ENCODE data around the gene CNOT3.

Gene CNOT3

DNA sequence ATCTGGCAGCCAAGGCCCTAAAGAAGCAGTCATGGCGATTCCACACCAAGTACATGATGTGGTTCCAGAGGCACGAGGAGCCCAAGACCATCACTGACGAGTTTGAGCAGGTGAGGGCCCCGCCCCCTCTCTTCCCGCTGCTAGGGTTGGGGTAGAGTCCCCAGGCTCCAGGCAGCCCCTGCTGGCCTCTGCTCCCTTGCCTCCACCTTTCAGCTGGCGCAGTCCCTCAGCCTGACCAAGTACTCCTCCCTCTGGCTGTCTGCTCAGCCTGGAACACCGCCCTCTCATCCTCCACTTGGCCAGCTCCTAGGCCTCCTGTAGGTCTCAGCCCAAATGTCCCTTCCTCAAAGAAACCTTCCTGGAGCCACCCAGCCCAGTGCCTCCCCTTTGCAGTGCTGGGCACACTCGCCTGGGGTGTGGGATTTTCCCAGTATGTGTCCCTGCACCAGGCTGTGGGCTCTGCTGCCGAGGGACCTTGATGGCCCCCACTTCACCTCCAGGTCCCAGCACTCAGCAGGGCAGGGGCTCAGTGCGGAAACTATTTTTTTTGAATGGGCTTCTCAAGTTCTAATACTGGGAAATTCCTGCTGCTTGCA is 16.3 kb downstream of the CNOT3 start:
- no peak for ATAC-seq

DNA sequence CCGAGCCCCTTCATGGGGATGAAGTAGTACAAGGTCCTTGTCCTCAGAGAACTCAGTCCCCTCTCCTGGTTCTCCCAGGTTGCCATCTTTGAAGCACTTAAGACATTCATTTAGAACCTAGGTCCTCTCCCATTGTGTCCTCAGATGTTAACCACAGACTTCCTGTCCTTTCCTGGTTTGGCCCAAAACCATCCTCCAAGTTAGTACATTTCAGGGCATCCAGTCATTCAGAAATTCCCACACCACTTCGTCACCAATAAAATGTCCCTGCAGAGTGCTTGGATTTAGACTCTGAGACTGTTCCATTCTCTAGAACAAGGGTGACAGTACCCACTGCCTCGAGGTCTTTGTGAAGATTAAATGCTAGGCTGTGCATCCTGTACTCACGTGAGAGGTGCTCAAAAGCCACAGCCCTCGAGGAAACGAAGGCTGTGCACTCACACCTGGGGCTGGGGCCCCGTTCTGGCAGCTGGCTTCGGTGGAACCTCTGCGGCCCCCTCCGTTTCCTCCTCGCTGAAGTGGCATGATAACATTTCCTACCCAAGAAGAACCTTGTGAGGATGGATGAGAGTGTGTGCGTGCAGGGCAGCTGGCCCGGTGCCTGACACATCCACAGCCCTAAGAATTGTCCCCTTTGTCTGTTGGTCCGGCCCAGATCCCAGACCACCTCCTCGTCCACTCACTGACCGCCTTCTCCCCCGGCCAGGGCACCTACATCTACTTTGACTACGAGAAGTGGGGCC is 17.2 kb downstream of the CNOT3 start:
- TF ChIP-seq, protein P1, sequence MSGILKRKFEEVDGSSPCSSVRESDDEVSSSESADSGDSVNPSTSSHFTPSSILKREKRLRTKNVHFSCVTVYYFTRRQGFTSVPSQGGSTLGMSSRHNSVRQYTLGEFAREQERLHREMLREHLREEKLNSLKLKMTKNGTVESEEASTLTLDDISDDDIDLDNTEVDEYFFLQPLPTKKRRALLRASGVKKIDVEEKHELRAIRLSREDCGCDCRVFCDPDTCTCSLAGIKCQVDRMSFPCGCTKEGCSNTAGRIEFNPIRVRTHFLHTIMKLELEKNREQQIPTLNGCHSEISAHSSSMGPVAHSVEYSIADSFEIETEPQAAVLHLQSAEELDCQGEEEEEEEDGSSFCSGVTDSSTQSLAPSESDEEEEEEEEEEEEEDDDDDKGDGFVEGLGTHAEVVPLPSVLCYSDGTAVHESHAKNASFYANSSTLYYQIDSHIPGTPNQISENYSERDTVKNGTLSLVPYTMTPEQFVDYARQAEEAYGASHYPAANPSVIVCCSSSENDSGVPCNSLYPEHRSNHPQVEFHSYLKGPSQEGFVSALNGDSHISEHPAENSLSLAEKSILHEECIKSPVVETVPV (CRISPR knock-in tag; IDR thresholded peaks at IDR 0.05) = no peak
- TF ChIP-seq ZFP30 (CRISPR knock-in tag; IDR thresholded peaks at IDR 0.05) (no peak), BACH2 (CRISPR knock-in tag; IDR thresholded peaks at IDR 0.05; ENCODE audit: borderline replicate concordance) (no peak)
- no peak for ATAC-seq

More for the DNA sequence above, 16.3 kb downstream of the CNOT3 start:
- TF ChIP-seq ZNF70 (CRISPR knock-in tag; IDR thresholded peaks at IDR 0.05) = no peak
- TF ChIP-seq RARB (CRISPR knock-in tag; IDR thresholded peaks at IDR 0.05) = no peak
- TF ChIP-seq ZFP30 (CRISPR knock-in tag; IDR thresholded peaks at IDR 0.05) = no peak
- no peak for TF ChIP-seq CSDC2 (CRISPR knock-in tag; IDR thresholded peaks at IDR 0.05)
- TF ChIP-seq, protein P2, sequence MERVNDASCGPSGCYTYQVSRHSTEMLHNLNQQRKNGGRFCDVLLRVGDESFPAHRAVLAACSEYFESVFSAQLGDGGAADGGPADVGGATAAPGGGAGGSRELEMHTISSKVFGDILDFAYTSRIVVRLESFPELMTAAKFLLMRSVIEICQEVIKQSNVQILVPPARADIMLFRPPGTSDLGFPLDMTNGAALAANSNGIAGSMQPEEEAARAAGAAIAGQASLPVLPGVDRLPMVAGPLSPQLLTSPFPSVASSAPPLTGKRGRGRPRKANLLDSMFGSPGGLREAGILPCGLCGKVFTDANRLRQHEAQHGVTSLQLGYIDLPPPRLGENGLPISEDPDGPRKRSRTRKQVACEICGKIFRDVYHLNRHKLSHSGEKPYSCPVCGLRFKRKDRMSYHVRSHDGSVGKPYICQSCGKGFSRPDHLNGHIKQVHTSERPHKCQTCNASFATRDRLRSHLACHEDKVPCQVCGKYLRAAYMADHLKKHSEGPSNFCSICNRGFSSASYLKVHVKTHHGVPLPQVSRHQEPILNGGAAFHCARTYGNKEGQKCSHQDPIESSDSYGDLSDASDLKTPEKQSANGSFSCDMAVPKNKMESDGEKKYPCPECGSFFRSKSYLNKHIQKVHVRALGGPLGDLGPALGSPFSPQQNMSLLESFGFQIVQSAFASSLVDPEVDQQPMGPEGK (CRISPR knock-in tag; IDR thresholded peaks at IDR 0.05; ENCODE audit: borderline replicate concordance) = no peak
- TF ChIP-seq, protein P3, sequence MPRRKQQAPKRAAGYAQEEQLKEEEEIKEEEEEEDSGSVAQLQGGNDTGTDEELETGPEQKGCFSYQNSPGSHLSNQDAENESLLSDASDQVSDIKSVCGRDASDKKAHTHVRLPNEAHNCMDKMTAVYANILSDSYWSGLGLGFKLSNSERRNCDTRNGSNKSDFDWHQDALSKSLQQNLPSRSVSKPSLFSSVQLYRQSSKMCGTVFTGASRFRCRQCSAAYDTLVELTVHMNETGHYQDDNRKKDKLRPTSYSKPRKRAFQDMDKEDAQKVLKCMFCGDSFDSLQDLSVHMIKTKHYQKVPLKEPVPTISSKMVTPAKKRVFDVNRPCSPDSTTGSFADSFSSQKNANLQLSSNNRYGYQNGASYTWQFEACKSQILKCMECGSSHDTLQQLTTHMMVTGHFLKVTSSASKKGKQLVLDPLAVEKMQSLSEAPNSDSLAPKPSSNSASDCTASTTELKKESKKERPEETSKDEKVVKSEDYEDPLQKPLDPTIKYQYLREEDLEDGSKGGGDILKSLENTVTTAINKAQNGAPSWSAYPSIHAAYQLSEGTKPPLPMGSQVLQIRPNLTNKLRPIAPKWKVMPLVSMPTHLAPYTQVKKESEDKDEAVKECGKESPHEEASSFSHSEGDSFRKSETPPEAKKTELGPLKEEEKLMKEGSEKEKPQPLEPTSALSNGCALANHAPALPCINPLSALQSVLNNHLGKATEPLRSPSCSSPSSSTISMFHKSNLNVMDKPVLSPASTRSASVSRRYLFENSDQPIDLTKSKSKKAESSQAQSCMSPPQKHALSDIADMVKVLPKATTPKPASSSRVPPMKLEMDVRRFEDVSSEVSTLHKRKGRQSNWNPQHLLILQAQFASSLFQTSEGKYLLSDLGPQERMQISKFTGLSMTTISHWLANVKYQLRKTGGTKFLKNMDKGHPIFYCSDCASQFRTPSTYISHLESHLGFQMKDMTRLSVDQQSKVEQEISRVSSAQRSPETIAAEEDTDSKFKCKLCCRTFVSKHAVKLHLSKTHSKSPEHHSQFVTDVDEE (CRISPR knock-in tag; IDR thresholded peaks at IDR 0.05) = no peak

DNA sequence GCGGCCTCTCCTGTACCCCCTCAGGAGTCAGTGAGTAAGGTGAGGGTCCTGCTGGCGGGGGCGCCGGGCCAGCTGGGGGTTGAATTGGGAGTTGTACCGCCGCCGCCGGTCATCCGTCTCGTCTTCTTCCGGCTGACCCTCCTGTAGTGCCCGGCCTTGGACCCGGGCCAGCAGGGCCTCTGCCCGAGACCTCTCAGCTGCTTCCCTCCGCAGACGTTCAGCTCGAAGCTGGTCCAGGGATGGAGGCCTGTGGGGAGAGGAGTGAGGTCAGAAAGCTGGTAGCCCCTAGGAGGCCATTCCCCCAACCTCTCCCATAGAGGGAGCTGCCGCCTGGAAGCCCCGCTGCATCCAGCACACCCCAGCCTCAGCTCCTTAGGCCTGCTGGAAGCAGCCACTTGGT is 18.1 kb downstream of the CNOT3 start:
- ATAC-seq = no peak
- TF ChIP-seq RARB (CRISPR knock-in tag; IDR thresholded peaks at IDR 0.05) = no peak

DNA sequence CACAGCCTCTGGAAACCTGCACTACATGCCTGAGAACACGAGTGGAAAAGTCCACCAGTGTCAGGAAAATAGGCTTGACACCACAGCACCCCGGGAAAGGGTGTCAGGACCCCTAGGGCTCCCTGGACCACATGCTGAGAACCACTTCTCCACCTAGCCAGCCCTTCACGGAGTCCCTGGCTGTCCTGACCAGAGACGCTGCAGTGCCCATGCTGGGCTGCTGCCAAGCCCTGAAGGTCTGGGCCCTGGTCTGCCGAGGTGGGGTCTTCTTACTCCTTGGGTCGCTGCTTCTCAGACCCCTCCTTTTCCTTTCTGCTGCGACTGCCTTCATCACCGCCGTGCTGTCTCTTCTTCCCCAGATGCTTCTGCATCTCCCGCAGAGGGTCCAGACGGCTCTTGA is 18.9 kb downstream of the CNOT3 start:
- TF ChIP-seq, protein P1 (CRISPR knock-in tag; IDR thresholded peaks at IDR 0.05) = no peak
- TF ChIP-seq RARB (CRISPR knock-in tag; IDR thresholded peaks at IDR 0.05) (no peak), ZNF8 (CRISPR knock-in tag; IDR thresholded peaks at IDR 0.05) (no peak), CSDC2 (CRISPR knock-in tag; IDR thresholded peaks at IDR 0.05) (no peak), PPARA (CRISPR knock-in tag; IDR thresholded peaks at IDR 0.05; ENCODE audit: borderline replicate concordance) (no peak), TCF4 (CRISPR knock-in tag; IDR thresholded peaks at IDR 0.05; ENCODE audit: borderline replicate concordance) (no peak), GLIS3 (CRISPR knock-in tag; IDR thresholded peaks at IDR 0.05) (no peak), SNAI2 (CRISPR knock-in tag; IDR thresholded peaks at IDR 0.05) (no peak), ESRRG (CRISPR knock-in tag; IDR thresholded peaks at IDR 0.05) (no peak), TOX (CRISPR knock-in tag; IDR thresholded peaks at IDR 0.05; ENCODE audit: borderline replicate concordance) (no peak), ISL1 (CRISPR knock-in tag; IDR thresholded peaks at IDR 0.05) (no peak)
- TF ChIP-seq, protein P4, sequence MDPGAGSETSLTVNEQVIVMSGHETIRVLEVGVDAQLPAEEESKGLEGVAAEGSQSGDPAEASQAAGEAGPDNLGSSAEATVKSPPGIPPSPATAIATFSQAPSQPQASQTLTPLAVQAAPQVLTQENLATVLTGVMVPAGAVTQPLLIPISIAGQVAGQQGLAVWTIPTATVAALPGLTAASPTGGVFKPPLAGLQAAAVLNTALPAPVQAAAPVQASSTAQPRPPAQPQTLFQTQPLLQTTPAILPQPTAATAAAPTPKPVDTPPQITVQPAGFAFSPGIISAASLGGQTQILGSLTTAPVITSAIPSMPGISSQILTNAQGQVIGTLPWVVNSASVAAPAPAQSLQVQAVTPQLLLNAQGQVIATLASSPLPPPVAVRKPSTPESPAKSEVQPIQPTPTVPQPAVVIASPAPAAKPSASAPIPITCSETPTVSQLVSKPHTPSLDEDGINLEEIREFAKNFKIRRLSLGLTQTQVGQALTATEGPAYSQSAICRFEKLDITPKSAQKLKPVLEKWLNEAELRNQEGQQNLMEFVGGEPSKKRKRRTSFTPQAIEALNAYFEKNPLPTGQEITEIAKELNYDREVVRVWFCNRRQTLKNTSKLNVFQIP (CRISPR knock-in tag; IDR thresholded peaks at IDR 0.05; ENCODE audit: borderline replicate concordance, low read depth) = no peak
- TF ChIP-seq, protein P5, sequence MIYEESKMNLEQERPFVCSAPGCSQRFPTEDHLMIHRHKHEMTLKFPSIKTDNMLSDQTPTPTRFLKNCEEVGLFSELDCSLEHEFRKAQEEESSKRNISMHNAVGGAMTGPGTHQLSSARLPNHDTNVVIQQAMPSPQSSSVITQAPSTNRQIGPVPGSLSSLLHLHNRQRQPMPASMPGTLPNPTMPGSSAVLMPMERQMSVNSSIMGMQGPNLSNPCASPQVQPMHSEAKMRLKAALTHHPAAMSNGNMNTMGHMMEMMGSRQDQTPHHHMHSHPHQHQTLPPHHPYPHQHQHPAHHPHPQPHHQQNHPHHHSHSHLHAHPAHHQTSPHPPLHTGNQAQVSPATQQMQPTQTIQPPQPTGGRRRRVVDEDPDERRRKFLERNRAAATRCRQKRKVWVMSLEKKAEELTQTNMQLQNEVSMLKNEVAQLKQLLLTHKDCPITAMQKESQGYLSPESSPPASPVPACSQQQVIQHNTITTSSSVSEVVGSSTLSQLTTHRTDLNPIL (CRISPR knock-in tag; IDR thresholded peaks at IDR 0.05; ENCODE audit: low read depth) = no peak
- TF ChIP-seq, protein P2 (CRISPR knock-in tag; IDR thresholded peaks at IDR 0.05; ENCODE audit: borderline replicate concordance) = no peak
- no peak for ATAC-seq

Measured in SK-N-SH treated with all-trans-retinoic acid at 6 μM for 48 hours (cell line).